ENCODE results near the gene DPP7. TPM values are rescaled to one million over a fixed set of nuclear protein-coding genes. Genes with fewer than 3 reads are reported as not detected.

The DPP7 gene
- total RNA-seq, 2 experiments from 2014 or later, result 253 to 257 TPM

GRCh38 chr9:137110911-137111787, 3.4 kb downstream of the DPP7 start:
- H3K9me3 Mint-ChIP-seq, result no peaks in the 10 kb centered on the region
- peaks cover 3% of the 10 kb centered on the region for H3K4me1 Mint-ChIP-seq
- DNase-seq, result no peak
- ChIA-PET CTCF (no interaction called here), POLR2A (interaction anchor here (3.8 to 7.0 kb wide), 2 partner anchors 15 to 130 kb away, joined by 28 to 39 read pairs; partner anchors contain the start of gene TUBB4B)
- no peak overlapping the region for H3K4me3 Mint-ChIP-seq
- no peak overlapping the region for H3K27ac Mint-ChIP-seq
- H3K27me3 Mint-ChIP-seq, result no peaks in the 10 kb centered on the region
- peaks cover 17% of the 10 kb centered on the region for H3K36me3 Mint-ChIP-seq (ENCODE audit: low read depth)

GRCh38 chr9:137110147-137110910, 4.2 kb downstream of the DPP7 start:
- POLR2A ChIA-PET, result interaction anchor here (2.1 to 7.0 kb wide), 2 partner anchors 20 to 131 kb away, joined by 6 to 39 read pairs; partner anchors contain the start of gene TUBB4B
- Mint-ChIP-seq H3K27ac (no peak overlapping the region), H3K4me1 (peaks cover 3% of the 10 kb centered on the region), H3K27me3 (no peaks in the 10 kb centered on the region), H3K4me3 (no peak overlapping the region), H3K9me3 (no peaks in the 10 kb centered on the region), H3K36me3 (ENCODE audit: low read depth) (peaks cover 17% of the 10 kb centered on the region)
- no peak for DNase-seq
- CTCF ChIA-PET, result no interaction called here

GRCh38 chr9:137109250-137110146, 5.0 kb downstream of the DPP7 start:
- H3K9me3 Mint-ChIP-seq, result no peaks in the 10 kb centered on the region

GRCh38 chr9:137108608-137109249, 5.8 kb downstream of the DPP7 start:
- CTCF ChIA-PET, result interaction anchor here (2.5 kb wide), 1 partner anchor 13 kb away, joined by 8 read pairs; no protein-coding TSS in a partner anchor
- DNase-seq, result no peak
- no peaks in the 10 kb centered on the region for H3K9me3 Mint-ChIP-seq
- no peaks in the 10 kb centered on the region for H3K27me3 Mint-ChIP-seq
- H3K36me3 Mint-ChIP-seq (ENCODE audit: low read depth), result peaks cover 17% of the 10 kb centered on the region
- H3K4me3 Mint-ChIP-seq, result no peak overlapping the region
- POLR2A ChIA-PET, result interaction anchor here (2.1 kb wide), 1 partner anchor 21 kb away, joined by 6 read pairs; no protein-coding TSS in a partner anchor
- H3K4me1 Mint-ChIP-seq, result peaks cover 3% of the 10 kb centered on the region
- H3K27ac Mint-ChIP-seq, result no peak overlapping the region

More at GRCh38 chr9:137109250-137110146, 5.0 kb downstream of the DPP7 start:
- H3K4me3 Mint-ChIP-seq, result no peak overlapping the region
- H3K4me1 Mint-ChIP-seq, result peaks cover 3% of the 10 kb centered on the region
- ChIA-PET POLR2A (interaction anchor here (2.1 kb wide), 1 partner anchor 21 kb away, joined by 6 read pairs; no protein-coding TSS in a partner anchor), CTCF (interaction anchor here (2.5 kb wide), 1 partner anchor 14 kb away, joined by 8 read pairs; no protein-coding TSS in a partner anchor)
- peaks cover 17% of the 10 kb centered on the region for H3K36me3 Mint-ChIP-seq (ENCODE audit: low read depth)
- DNase-seq, result no peak
- no peak overlapping the region for H3K27ac Mint-ChIP-seq
- no peaks in the 10 kb centered on the region for H3K27me3 Mint-ChIP-seq

- Mint-ChIP-seq H3K36me3 (ENCODE audit: low read depth) (peaks cover 17% of the 10 kb centered on the region), H3K9me3 (no peaks in the 10 kb centered on the region), H3K27ac (no peak overlapping the region), H3K27me3 (no peaks in the 10 kb centered on the region), H3K4me3 (no peak overlapping the region), H3K4me1 (no peaks in the 10 kb centered on the region)
- ChIA-PET CTCF (interaction anchor here (2.5 kb wide), 1 partner anchor 12 kb away, joined by 8 read pairs; no protein-coding TSS in a partner anchor), POLR2A (interaction anchor here (2.3 kb wide), 1 partner anchor 12 kb away, joined by 8 read pairs; no protein-coding TSS in a partner anchor)
- DNase-seq, result no peak
Measured at GRCh38 chr9:137107982-137108381, 6.6 kb downstream of the DPP7 start.

GRCh38 chr9:137107312-137107921, 7.1 kb downstream of the DPP7 start:
- ChIA-PET POLR2A (interaction anchor here (2.3 kb wide), 1 partner anchor 12 kb away, joined by 8 read pairs; no protein-coding TSS in a partner anchor), CTCF (interaction anchor here (0.9 to 2.5 kb wide), 2 partner anchors 12 to 37 kb away, joined by 3 to 8 read pairs; partner anchors contain the start of gene SAPCD2)
- no peak overlapping the region for H3K27ac Mint-ChIP-seq
- no peaks in the 10 kb centered on the region for H3K9me3 Mint-ChIP-seq
- H3K4me3 Mint-ChIP-seq, result no peak overlapping the region
- no peaks in the 10 kb centered on the region for H3K27me3 Mint-ChIP-seq
- H3K36me3 Mint-ChIP-seq (ENCODE audit: low read depth), result peaks cover 15% of the 10 kb centered on the region
- H3K4me1 Mint-ChIP-seq, result no peaks in the 10 kb centered on the region
- DNase-seq, result no peak

GRCh38 chr9:137106662-137107250, 7.8 kb downstream of the DPP7 start:
- DNase-seq, result no peak
- H3K9me3 Mint-ChIP-seq, result no peaks in the 10 kb centered on the region
- no peak overlapping the region for H3K4me3 Mint-ChIP-seq
- POLR2A ChIA-PET, result interaction anchor here (2.0 to 2.3 kb wide), 2 partner anchors 11 to 21 kb away, joined by 7 to 8 read pairs; partner anchors contain the start of gene MAN1B1
- H3K27me3 Mint-ChIP-seq, result no peaks in the 10 kb centered on the region
- H3K27ac Mint-ChIP-seq, result no peak overlapping the region
- H3K4me1 Mint-ChIP-seq, result no peaks in the 10 kb centered on the region
- peaks cover 15% of the 10 kb centered on the region for H3K36me3 Mint-ChIP-seq (ENCODE audit: low read depth)
- CTCF ChIA-PET, result interaction anchor here (0.9 to 2.5 kb wide), 2 partner anchors 11 to 37 kb away, joined by 3 to 8 read pairs; partner anchors contain the start of gene SAPCD2

GRCh38 chr9:137105814-137106661, 8.5 kb downstream of the DPP7 start:
- POLR2A ChIA-PET, result interaction anchor here (1.4 to 2.3 kb wide), 3 partner anchors 9 to 20 kb away, joined by 3 to 8 read pairs (median 7); partner anchors contain the start of gene MAN1B1
- H3K4me3 Mint-ChIP-seq, result no peak overlapping the region
- CTCF ChIA-PET, result interaction anchor here (0.9 to 1.3 kb wide), 2 partner anchors 10 to 36 kb away, joined by 3 to 5 read pairs; partner anchors contain the start of gene SAPCD2
- H3K4me1 Mint-ChIP-seq, result no peaks in the 10 kb centered on the region
- H3K27me3 Mint-ChIP-seq, result no peaks in the 10 kb centered on the region
- H3K27ac Mint-ChIP-seq, result no peak overlapping the region
- H3K36me3 Mint-ChIP-seq (ENCODE audit: low read depth), result peaks cover 13% of the 10 kb centered on the region
- H3K9me3 Mint-ChIP-seq, result peaks cover 4% of the 10 kb centered on the region
- no peak for DNase-seq

- Mint-ChIP-seq H3K4me3 (no peak overlapping the region), H3K27ac (no peak overlapping the region), H3K4me1 (no peaks in the 10 kb centered on the region), H3K36me3 (ENCODE audit: low read depth) (peaks cover 13% of the 10 kb centered on the region), H3K27me3 (no peaks in the 10 kb centered on the region), H3K9me3 (peaks cover 4% of the 10 kb centered on the region)
- POLR2A ChIA-PET, result no interaction called here
- DNase-seq, result no peak
- CTCF ChIA-PET, result no interaction called here
Measured at GRCh38 chr9:137103206-137103999, 11.1 kb downstream of the DPP7 start.

- Mint-ChIP-seq H3K4me1 (peaks cover 17% of the 10 kb centered on the region), H3K27me3 (no peaks in the 10 kb centered on the region), H3K9me3 (peaks cover 4% of the 10 kb centered on the region), H3K36me3 (ENCODE audit: low read depth) (peaks cover 28% of the 10 kb centered on the region), H3K4me3 (no peak overlapping the region), H3K27ac (no peak overlapping the region)
- POLR2A ChIA-PET, result interaction anchor here (1.5 kb wide), 1 partner anchor 28 kb away, joined by 4 read pairs; the partner anchor contains the start of gene SAPCD2
- CTCF ChIA-PET, result no interaction called here
- DNase-seq, result no peak
Measured at GRCh38 chr9:137099231-137099630, 15.3 kb downstream of the DPP7 start.
